Measurements from ENCODE around the gene ADCK2.

DNA sequence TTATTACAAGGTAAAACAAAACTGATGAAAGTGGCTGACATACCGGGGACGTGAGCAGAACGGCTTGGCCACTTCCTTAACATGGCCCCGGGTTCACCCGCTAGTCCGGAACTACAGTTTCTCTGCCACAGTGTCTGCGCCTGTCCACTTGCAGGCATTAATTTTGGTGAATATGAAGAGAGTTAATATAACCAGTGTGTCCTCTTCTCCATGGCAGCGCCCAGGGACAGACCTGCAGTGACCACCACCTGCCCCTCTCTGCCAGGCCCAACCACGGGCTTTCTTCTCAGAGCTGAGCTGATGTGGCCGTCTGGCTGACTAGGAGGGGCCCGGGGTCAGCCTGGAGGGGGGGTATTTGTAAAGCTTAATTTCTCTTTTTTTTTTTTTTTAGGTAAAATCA is 22.6 kb downstream of the ADCK2 start:
- TF ChIP-seq SNAI2 (CRISPR knock-in tag; IDR thresholded peaks at IDR 0.05) (no peak), ISL1 (CRISPR knock-in tag; IDR thresholded peaks at IDR 0.05) (no peak), GLIS3 (CRISPR knock-in tag; IDR thresholded peaks at IDR 0.05) (no peak), ZNF565 (CRISPR knock-in tag; conservative IDR thresholded peaks at IDR 0.05; ENCODE audit: low read depth) (no peak), ZFP3 (CRISPR knock-in tag; IDR thresholded peaks at IDR 0.05) (no peak), CSDC2 (CRISPR knock-in tag; IDR thresholded peaks at IDR 0.05) (no peak), ZFP30 (CRISPR knock-in tag; IDR thresholded peaks at IDR 0.05) (no peak), OSR1 (CRISPR knock-in tag; IDR thresholded peaks at IDR 0.05) (no peak)
- TF ChIP-seq, protein P1, sequence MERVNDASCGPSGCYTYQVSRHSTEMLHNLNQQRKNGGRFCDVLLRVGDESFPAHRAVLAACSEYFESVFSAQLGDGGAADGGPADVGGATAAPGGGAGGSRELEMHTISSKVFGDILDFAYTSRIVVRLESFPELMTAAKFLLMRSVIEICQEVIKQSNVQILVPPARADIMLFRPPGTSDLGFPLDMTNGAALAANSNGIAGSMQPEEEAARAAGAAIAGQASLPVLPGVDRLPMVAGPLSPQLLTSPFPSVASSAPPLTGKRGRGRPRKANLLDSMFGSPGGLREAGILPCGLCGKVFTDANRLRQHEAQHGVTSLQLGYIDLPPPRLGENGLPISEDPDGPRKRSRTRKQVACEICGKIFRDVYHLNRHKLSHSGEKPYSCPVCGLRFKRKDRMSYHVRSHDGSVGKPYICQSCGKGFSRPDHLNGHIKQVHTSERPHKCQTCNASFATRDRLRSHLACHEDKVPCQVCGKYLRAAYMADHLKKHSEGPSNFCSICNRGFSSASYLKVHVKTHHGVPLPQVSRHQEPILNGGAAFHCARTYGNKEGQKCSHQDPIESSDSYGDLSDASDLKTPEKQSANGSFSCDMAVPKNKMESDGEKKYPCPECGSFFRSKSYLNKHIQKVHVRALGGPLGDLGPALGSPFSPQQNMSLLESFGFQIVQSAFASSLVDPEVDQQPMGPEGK (CRISPR knock-in tag; IDR thresholded peaks at IDR 0.05; ENCODE audit: borderline replicate concordance) = no peak
- TF ChIP-seq, protein P2, sequence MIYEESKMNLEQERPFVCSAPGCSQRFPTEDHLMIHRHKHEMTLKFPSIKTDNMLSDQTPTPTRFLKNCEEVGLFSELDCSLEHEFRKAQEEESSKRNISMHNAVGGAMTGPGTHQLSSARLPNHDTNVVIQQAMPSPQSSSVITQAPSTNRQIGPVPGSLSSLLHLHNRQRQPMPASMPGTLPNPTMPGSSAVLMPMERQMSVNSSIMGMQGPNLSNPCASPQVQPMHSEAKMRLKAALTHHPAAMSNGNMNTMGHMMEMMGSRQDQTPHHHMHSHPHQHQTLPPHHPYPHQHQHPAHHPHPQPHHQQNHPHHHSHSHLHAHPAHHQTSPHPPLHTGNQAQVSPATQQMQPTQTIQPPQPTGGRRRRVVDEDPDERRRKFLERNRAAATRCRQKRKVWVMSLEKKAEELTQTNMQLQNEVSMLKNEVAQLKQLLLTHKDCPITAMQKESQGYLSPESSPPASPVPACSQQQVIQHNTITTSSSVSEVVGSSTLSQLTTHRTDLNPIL (CRISPR knock-in tag; IDR thresholded peaks at IDR 0.05; ENCODE audit: low read depth) = no peak
